GM10248 (cell line): Measurements from ENCODE around the gene MVB12A.

Source experiments
- CTCF ChIA-PET: fragments of 300-600 bp; sonication (Branson Sonifier 250); formaldehyde crosslinking; extraction: SDS; loops from one replicate; lab custom pipeline; 2021; ENCODE audit warnings: antibody characterized with exemption; lab: Yijun Ruan, JAX
- POLR2A ChIA-PET: fragments of 350-650 bp; sonication (Branson Sonifier 250); formaldehyde crosslinking; extraction: SDS; loops from one replicate; lab custom pipeline; 2020; ENCODE audit warnings: antibody characterized with exemption; lab: Yijun Ruan, JAX
- DNase-seq: peaks from one replicate; pipeline ENCODE4 v3.0.0; 2012; ENCODE audit errors: extremely low spot score
- CTCF ChIP-seq: IDR thresholded peaks from 2 replicates; pipeline ENCODE4 v1.5.1; 2012; ENCODE audit warnings: mild to moderate bottlenecking, low read depth; ENCODE audit errors: extremely low read depth, missing control alignments, control extremely low read depth

The MVB12A gene

GRCh38 chr19:17419621-17420474 is at the start of gene MVB12A:
Gene MVB12A (plus strand): TSS chr19:17420047. CDS start chr19:17420136, 89 bp downstream.
- ChIA-PET POLR2A (interaction anchor here (0.7 to 1.6 kb wide), 3 partner anchors 14 to 186 kb away, joined by 3 to 10 read pairs (median 3); partner anchors contain the start of gene BST2), CTCF (interaction anchor here (0.9 to 1.8 kb wide), 11 partner anchors 10 to 93 kb away, joined by 3 to 11 read pairs (median 3); partner anchors contain the start of genes BST2, CCDC194 and TMEM221)
- DNase-seq, result peak; percentile 99
- no peak for TF ChIP-seq CTCF

- no peak for DNase-seq
- POLR2A ChIA-PET, result no interaction called here
- CTCF ChIA-PET, result interaction anchor here (1.0 to 3.5 kb wide), 4 partner anchors 9 to 43 kb away, joined by 3 to 11 read pairs (median 9); partner anchors contain the start of gene MVB12A
- TF ChIP-seq CTCF, result no peak
These were observed 42.8 kb upstream of the MVB12A start, which contains the start of gene PLVAP for GRCh38 chr19:17376935-17377600. Gene PLVAP (minus strand): TSS chr19:17377342. CDS start chr19:17377288, 54 bp downstream.

- ChIA-PET POLR2A (no interaction called here), CTCF (interaction anchor here (0.9 to 3.5 kb wide), 3 partner anchors 9 to 30 kb away, joined by 3 to 11 read pairs (median 4); no protein-coding TSS in a partner anchor)
- TF ChIP-seq CTCF, result no peak
- no peak for DNase-seq
These were observed 41.6 kb upstream of the MVB12A start for GRCh38 chr19:17378271-17378670.

GRCh38 chr19:17379221-17379631 is 40.6 kb upstream of the MVB12A start:
- DNase-seq, result peak; percentile 15
- POLR2A ChIA-PET, result no interaction called here
- TF ChIP-seq CTCF, result no peak
- CTCF ChIA-PET, result interaction anchor here (0.8 kb wide), 1 partner anchor 15 kb away, joined by 3 read pairs; the partner anchor contains the start of gene CCDC194

- no peak for TF ChIP-seq CTCF
- ChIA-PET CTCF (interaction anchor here (0.8 to 1.6 kb wide), 2 partner anchors 9 to 33 kb away, joined by 3 to 6 read pairs; no protein-coding TSS in a partner anchor), POLR2A (interaction anchor here (0.6 kb wide), 1 partner anchor 78 kb away, joined by 8 read pairs; no protein-coding TSS in a partner anchor)
- no peak for DNase-seq
These were observed 39.3 kb upstream of the MVB12A start for GRCh38 chr19:17380426-17381138.
